ENCODE measurements around the gene PARD3. TPM values are rescaled to one million over a fixed set of nuclear protein-coding genes. Genes with fewer than 3 reads are reported as not detected.
A peak's percentile ranks its signal among the peaks of the same experiment; 100 is the strongest.

PARD3 gene
- total and polyA plus RNA-seq, 2 experiments from 2014 or later = 6.3 to 21.2 TPM

GRCh38 chr10:34133406-34133805 lies 681.7 kb downstream of the PARD3 start:
- H3K27ac ChIP-seq = no peak overlapping the region
- in situ Hi-C loops (cut with MboI) = no loop called here
- no peaks in the 10 kb centered on the region for H3K4me1 ChIP-seq (ENCODE audit: insufficient read depth)
- no peaks in the 10 kb centered on the region for H3K27me3 ChIP-seq (replicated peaks; ENCODE audit: insufficient read depth)
- 95 to 97% methylated on average over 5 of the region's 5 CpGs for WGBS, 2 experiments (ENCODE audit: low coverage in 1 of 2, low lambda C conversion rate in 2 of 2, missing lambda C conversion rate in 2 of 2)
- H3K36me3 ChIP-seq (ENCODE audit: low read depth) = no peaks in the 10 kb centered on the region
- H3K9me3 ChIP-seq (ENCODE audit: low read depth) = no peaks in the 10 kb centered on the region
- no peaks in the 10 kb centered on the region for H3K79me2 ChIP-seq (ENCODE audit: insufficient read depth)
- H3K4me2 ChIP-seq (ENCODE audit: unreplicated experiment) = no peak overlapping the region
- H3K9me2 ChIP-seq (ENCODE audit: insufficient read depth) = no peaks in the 10 kb centered on the region
- DNase-seq = no peak
- TF ChIP-seq EZH2 (IDR thresholded peaks at IDR 0.05; ENCODE audit: insufficient read depth, poor library complexity, severe bottlenecking) = no peak
- H3K9ac ChIP-seq = no peak overlapping the region
- H4K20me1 ChIP-seq (ENCODE audit: insufficient read depth) = no peaks in the 10 kb centered on the region
- no peak overlapping the region for H2AFZ ChIP-seq
- H3F3A ChIP-seq (ENCODE audit: insufficient read depth) = no peaks in the 10 kb centered on the region
- H3K4me3 ChIP-seq = no peak overlapping the region

- Histone ChIP-seq H3K4me1 (ENCODE audit: insufficient read depth) (peaks cover 8% of the 10 kb centered on the region), H3K36me3 (ENCODE audit: low read depth) (no peaks in the 10 kb centered on the region), H4K20me1 (ENCODE audit: insufficient read depth) (no peaks in the 10 kb centered on the region), H3K9me2 (ENCODE audit: insufficient read depth) (no peaks in the 10 kb centered on the region), H3K4me2 (ENCODE audit: unreplicated experiment) (no peak overlapping the region), H3K9me3 (ENCODE audit: low read depth) (no peaks in the 10 kb centered on the region), H2AFZ (no peak overlapping the region), H3K4me3 (no peak overlapping the region), H3K9ac (no peak overlapping the region), H3K79me2 (ENCODE audit: insufficient read depth) (no peaks in the 10 kb centered on the region), H3F3A (ENCODE audit: insufficient read depth) (peaks cover 10% of the 10 kb centered on the region), H3K27me3 (replicated peaks; ENCODE audit: insufficient read depth) (no peaks in the 10 kb centered on the region), H3K27ac (no peak overlapping the region)
- DNase-seq = no peak
- TF ChIP-seq EZH2phosphoT487 (IDR thresholded peaks at IDR 0.05; ENCODE audit: insufficient read depth, low read depth) = no peak
- no peak for TF ChIP-seq EZH2 (IDR thresholded peaks at IDR 0.05; ENCODE audit: insufficient read depth, poor library complexity, severe bottlenecking)
- 89% methylated on average over 6 of the region's 6 CpGs for WGBS, 2 experiments (ENCODE audit: low coverage in 1 of 2, low lambda C conversion rate in 2 of 2, missing lambda C conversion rate in 2 of 2)
- in situ Hi-C loops (cut with MboI) = no loop called here
Measured at GRCh38 chr10:34131152-34131551, 683.9 kb downstream of the PARD3 start.

- Histone ChIP-seq H3K4me1 (ENCODE audit: insufficient read depth) (peaks cover 22% of the 10 kb centered on the region), H3K4me3 (no peak overlapping the region), H3K27ac (no peak overlapping the region), H3K27me3 (replicated peaks; ENCODE audit: insufficient read depth) (no peaks in the 10 kb centered on the region), H2AFZ (no peak overlapping the region), H3K36me3 (ENCODE audit: low read depth) (no peaks in the 10 kb centered on the region), H3K9ac (no peak overlapping the region), H3K79me2 (ENCODE audit: insufficient read depth) (no peaks in the 10 kb centered on the region), H3K4me2 (ENCODE audit: unreplicated experiment) (no peak overlapping the region), H4K20me1 (ENCODE audit: insufficient read depth) (no peaks in the 10 kb centered on the region), H3K9me2 (ENCODE audit: insufficient read depth) (no peaks in the 10 kb centered on the region), H3K9me3 (ENCODE audit: low read depth) (no peaks in the 10 kb centered on the region), H3F3A (ENCODE audit: insufficient read depth) (peaks cover 30% of the 10 kb centered on the region)
- in situ Hi-C loops (cut with MboI) = no loop called here
- no peak for TF ChIP-seq EZH2phosphoT487 (IDR thresholded peaks at IDR 0.05; ENCODE audit: insufficient read depth, low read depth)
- no peak for TF ChIP-seq EZH2 (IDR thresholded peaks at IDR 0.05; ENCODE audit: insufficient read depth, poor library complexity, severe bottlenecking)
- no peak for DNase-seq
- WGBS, 2 experiments (ENCODE audit: low coverage in 1 of 2, low lambda C conversion rate in 2 of 2, missing lambda C conversion rate in 2 of 2) = 100% methylated on average over 1 of the region's 1 CpG
Measured at GRCh38 chr10:34127676-34128075, 687.4 kb downstream of the PARD3 start.

GRCh38 chr10:34126371-34127151 lies 688.5 kb downstream of the PARD3 start:
- no peaks in the 10 kb centered on the region for H3K79me2 ChIP-seq (ENCODE audit: insufficient read depth)
- H3K9ac ChIP-seq = no peak overlapping the region
- no peak overlapping the region for H3K4me2 ChIP-seq (ENCODE audit: unreplicated experiment)
- H3K27ac ChIP-seq = no peak overlapping the region
- H3F3A ChIP-seq (ENCODE audit: insufficient read depth) = peaks cover 42% of the 10 kb centered on the region
- no peak for TF ChIP-seq EZH2phosphoT487 (IDR thresholded peaks at IDR 0.05; ENCODE audit: insufficient read depth, low read depth)
- TF ChIP-seq EZH2 (IDR thresholded peaks at IDR 0.05; ENCODE audit: insufficient read depth, poor library complexity, severe bottlenecking) = no peak
- 71 to 82% methylated on average over 1 of the region's 1 CpG for WGBS, 2 experiments (ENCODE audit: low coverage in 1 of 2, low lambda C conversion rate in 2 of 2, missing lambda C conversion rate in 2 of 2)
- H3K36me3 ChIP-seq (ENCODE audit: low read depth) = no peaks in the 10 kb centered on the region
- H3K9me3 ChIP-seq (ENCODE audit: low read depth) = no peaks in the 10 kb centered on the region
- H3K4me1 ChIP-seq (ENCODE audit: insufficient read depth) = peaks cover 22% of the 10 kb centered on the region
- H3K9me2 ChIP-seq (ENCODE audit: insufficient read depth) = no peaks in the 10 kb centered on the region
- in situ Hi-C loops (cut with MboI) = no loop called here
- no peaks in the 10 kb centered on the region for H3K27me3 ChIP-seq (replicated peaks; ENCODE audit: insufficient read depth)
- no peak overlapping the region for H3K4me3 ChIP-seq
- H2AFZ ChIP-seq = no peak overlapping the region
- DNase-seq = peak; percentile 21
- no peaks in the 10 kb centered on the region for H4K20me1 ChIP-seq (ENCODE audit: insufficient read depth)
